HPDE6-E6E7 (cell line): Measurements from ENCODE around the gene ZNF329.

Experiments
- DNase-seq: peaks from one replicate; pipeline ENCODE4 v3.0.0; 2011; ENCODE audit warnings: missing footprints; ENCODE audit errors: extremely low spot score

The ZNF329 gene

GRCh38 chr19:58118979-58119733, 31.4 kb downstream of the ZNF329 start:
- no peak for DNase-seq

GRCh38 chr19:58117841-58118575, 32.6 kb downstream of the ZNF329 start:
- no peak for DNase-seq

GRCh38 chr19:58108546-58108817, 42.1 kb downstream of the ZNF329 start:
- no peak for DNase-seq

- no peak for DNase-seq
These were observed 42.6 kb downstream of the ZNF329 start for GRCh38 chr19:58107778-58108545.

GRCh38 chr19:58098682-58098998, 51.9 kb downstream of the ZNF329 start:
- no peak for DNase-seq

- DNase-seq, result peak; percentile 99
These were observed 52.6 kb downstream of the ZNF329 start, which contains the start of gene ZSCAN18 for GRCh38 chr19:58097781-58098681. Gene ZSCAN18, minus strand, starts transcription at chr19:58098231. Its CDS starts 7,964 bp downstream, at chr19:58090267.

- no peak for DNase-seq
These were observed 53.2 kb downstream of the ZNF329 start for GRCh38 chr19:58097349-58097748.

- DNase-seq, result no peak
These were observed 53.7 kb downstream of the ZNF329 start for GRCh38 chr19:58096884-58097283.

GRCh38 chr19:58095328-58095727, 55.3 kb downstream of the ZNF329 start:
- DNase-seq, result no peak

- DNase-seq, result no peak
These were observed 57.5 kb downstream of the ZNF329 start for GRCh38 chr19:58093071-58093470.

- no peak for DNase-seq
These were observed 59.2 kb downstream of the ZNF329 start for GRCh38 chr19:58091251-58091995.

- no peak for DNase-seq
These were observed 60.7 kb downstream of the ZNF329 start for GRCh38 chr19:58089846-58090245.

GRCh38 chr19:58088521-58089052, 62.0 kb downstream of the ZNF329 start:
- DNase-seq, result no peak

GRCh38 chr19:58086825-58087710, 63.5 kb downstream of the ZNF329 start:
- DNase-seq, result no peak

GRCh38 chr19:58085348-58085875, 65.2 kb downstream of the ZNF329 start:
- no peak for DNase-seq

- no peak for DNase-seq
These were observed 65.8 kb downstream of the ZNF329 start for GRCh38 chr19:58084596-58085347.

- DNase-seq, result no peak
These were observed 67.6 kb downstream of the ZNF329 start for GRCh38 chr19:58083021-58083420.

GRCh38 chr19:58079792-58080191, 70.8 kb downstream of the ZNF329 start:
- DNase-seq, result no peak
